Measurements from ENCODE around the gene ABCC12. TPM values are rescaled to one million over a fixed set of nuclear protein-coding genes. Genes with fewer than 3 reads are reported as not detected.

The ABCC12 gene
- polyA plus RNA-seq, 1 donor (not counting 4 experiments of a cell fraction or from before 2014, with no cell fraction given), result not detected

DNA sequence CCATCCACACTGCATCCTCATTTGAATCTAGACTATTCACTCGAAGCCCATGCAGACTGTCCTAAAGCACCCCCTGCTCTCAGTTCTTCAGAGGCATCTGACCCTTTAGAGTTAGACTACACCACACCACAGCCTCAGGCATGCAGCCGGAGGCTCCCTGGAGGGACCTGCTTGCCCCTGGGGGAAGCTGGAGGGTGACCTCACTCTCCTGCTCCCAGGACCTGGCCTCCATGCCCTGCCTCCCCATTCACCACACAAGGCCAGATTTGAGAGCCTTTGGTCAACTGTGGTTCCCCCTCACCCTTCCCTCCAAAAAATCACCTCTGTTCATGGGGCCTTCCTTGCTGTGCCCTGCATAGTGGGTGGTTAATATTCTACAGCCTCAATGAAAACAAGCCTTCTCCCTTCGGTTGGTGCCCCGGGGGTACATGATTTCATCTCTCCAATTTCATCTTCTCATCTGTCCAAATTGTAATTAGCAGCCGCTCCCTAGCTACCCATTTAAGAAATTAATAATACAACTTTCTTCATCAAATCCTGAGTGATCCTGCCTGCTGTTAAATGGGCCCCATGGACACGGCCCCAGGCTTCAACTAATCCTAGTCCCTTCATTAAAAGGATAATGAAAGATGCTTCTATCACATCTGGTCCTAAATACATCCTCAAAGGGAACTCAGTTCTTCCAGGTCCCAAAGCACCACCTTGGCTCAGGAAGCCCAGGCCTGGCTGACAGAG is 24.4 kb downstream of the ABCC12 start:
- H3K4me2 ChIP-seq (ENCODE audit: control insufficient read depth, extremely low read depth, insufficient read depth, low read depth, low read length), result no peak overlapping the region
- H3K9me1 ChIP-seq (ENCODE audit: control insufficient read depth, extremely low read depth, insufficient read depth, low read length), result no peaks in the 10 kb centered on the region
- peaks cover 8% of the 10 kb centered on the region for H3K4me1 ChIP-seq (ENCODE audit: control insufficient read depth, extremely low read depth, insufficient read depth, low read length)
- H3K27ac ChIP-seq (ENCODE audit: control insufficient read depth, insufficient read depth, low read length), result no peak overlapping the region
- FAIRE-seq (no peak), DNase-seq (ENCODE audit: low read depth, low spot score) (no peak)
- no peak for TF ChIP-seq EZH2 (IDR thresholded peaks at IDR 0.05; ENCODE audit: low read length)
- TF ChIP-seq CTCF (optimal IDR thresholded peaks at IDR 0.05 in 1 of 3, IDR thresholded peaks at IDR 0.05 in 1 of 3, conservative IDR thresholded peaks at IDR 0.05 in 1 of 3; ENCODE audit: extremely low read depth in 1 of 3, insufficient read depth in 2 of 3, low read length in 3 of 3), result no peak
- H2AFZ ChIP-seq (ENCODE audit: control insufficient read depth, low read length), result no peak overlapping the region
- H3K9ac ChIP-seq (ENCODE audit: control insufficient read depth, extremely low read depth, insufficient read depth, low read length), result no peak overlapping the region
- H3K36me3 ChIP-seq (ENCODE audit: control insufficient read depth in 2 of 2, extremely low read depth in 1 of 2, insufficient read depth in 2 of 2, low read length in 2 of 2), result no peaks in the 10 kb centered on the region
- no peaks in the 10 kb centered on the region for H3K9me3 ChIP-seq (ENCODE audit: control insufficient read depth, low read depth, low read length)
- dilution Hi-C loops (cut with MboI; ENCODE audit: extremely low pct_ligation_motif_present, low sequenced_read_pairs), result no loop called here
- no peak overlapping the region for H3K4me3 ChIP-seq (ENCODE audit: control insufficient read depth in 2 of 3, extremely low read depth in 1 of 3, insufficient read depth in 2 of 3, low read depth in 1 of 3, low read length in 3 of 3)
- no peaks in the 10 kb centered on the region for H4K20me1 ChIP-seq (ENCODE audit: control insufficient read depth, extremely low read depth, insufficient read depth, low read length)
- no peaks in the 10 kb centered on the region for H3K27me3 ChIP-seq (ENCODE audit: control insufficient read depth, extremely low read depth, insufficient read depth, low read length)
- H3K79me2 ChIP-seq (ENCODE audit: control insufficient read depth, insufficient read depth, low read length), result no peaks in the 10 kb centered on the region

GRCh38 chr16:48129926-48130325 is 25.9 kb downstream of the ABCC12 start:
- H3K9me3 ChIP-seq (ENCODE audit: control insufficient read depth, low read depth, low read length), result no peaks in the 10 kb centered on the region
- DNase-seq (ENCODE audit: low read depth, low spot score) (no peak), FAIRE-seq (peak; percentile 26)
- no peaks in the 10 kb centered on the region for H4K20me1 ChIP-seq (ENCODE audit: control insufficient read depth, extremely low read depth, insufficient read depth, low read length)
- dilution Hi-C loops (cut with MboI; ENCODE audit: extremely low pct_ligation_motif_present, low sequenced_read_pairs), result no loop called here
- H3K9ac ChIP-seq (ENCODE audit: control insufficient read depth, extremely low read depth, insufficient read depth, low read length), result no peak overlapping the region
- no peaks in the 10 kb centered on the region for H3K9me1 ChIP-seq (ENCODE audit: control insufficient read depth, extremely low read depth, insufficient read depth, low read length)
- no peaks in the 10 kb centered on the region for H3K36me3 ChIP-seq (ENCODE audit: control insufficient read depth in 2 of 2, extremely low read depth in 1 of 2, insufficient read depth in 2 of 2, low read length in 2 of 2)
- TF ChIP-seq CTCF (optimal IDR thresholded peaks at IDR 0.05 in 1 of 3, IDR thresholded peaks at IDR 0.05 in 1 of 3, conservative IDR thresholded peaks at IDR 0.05 in 1 of 3; ENCODE audit: extremely low read depth in 1 of 3, insufficient read depth in 2 of 3, low read length in 3 of 3), result no peak
- no peak for TF ChIP-seq EZH2 (IDR thresholded peaks at IDR 0.05; ENCODE audit: low read length)
- no peaks in the 10 kb centered on the region for H3K79me2 ChIP-seq (ENCODE audit: control insufficient read depth, insufficient read depth, low read length)
- no peak overlapping the region for H2AFZ ChIP-seq (ENCODE audit: control insufficient read depth, low read length)
- no peak overlapping the region for H3K27ac ChIP-seq (ENCODE audit: control insufficient read depth, insufficient read depth, low read length)
- no peaks in the 10 kb centered on the region for H3K27me3 ChIP-seq (ENCODE audit: control insufficient read depth, extremely low read depth, insufficient read depth, low read length)
- no peak overlapping the region for H3K4me2 ChIP-seq (ENCODE audit: control insufficient read depth, extremely low read depth, insufficient read depth, low read depth, low read length)
- no peak overlapping the region for H3K4me3 ChIP-seq (ENCODE audit: control insufficient read depth in 2 of 3, extremely low read depth in 1 of 3, insufficient read depth in 2 of 3, low read depth in 1 of 3, low read length in 3 of 3)
- H3K4me1 ChIP-seq (ENCODE audit: control insufficient read depth, extremely low read depth, insufficient read depth, low read length), result peaks cover 8% of the 10 kb centered on the region
